Measurements from ENCODE around the gene CTNNA2.

Gene CTNNA2

DNA sequence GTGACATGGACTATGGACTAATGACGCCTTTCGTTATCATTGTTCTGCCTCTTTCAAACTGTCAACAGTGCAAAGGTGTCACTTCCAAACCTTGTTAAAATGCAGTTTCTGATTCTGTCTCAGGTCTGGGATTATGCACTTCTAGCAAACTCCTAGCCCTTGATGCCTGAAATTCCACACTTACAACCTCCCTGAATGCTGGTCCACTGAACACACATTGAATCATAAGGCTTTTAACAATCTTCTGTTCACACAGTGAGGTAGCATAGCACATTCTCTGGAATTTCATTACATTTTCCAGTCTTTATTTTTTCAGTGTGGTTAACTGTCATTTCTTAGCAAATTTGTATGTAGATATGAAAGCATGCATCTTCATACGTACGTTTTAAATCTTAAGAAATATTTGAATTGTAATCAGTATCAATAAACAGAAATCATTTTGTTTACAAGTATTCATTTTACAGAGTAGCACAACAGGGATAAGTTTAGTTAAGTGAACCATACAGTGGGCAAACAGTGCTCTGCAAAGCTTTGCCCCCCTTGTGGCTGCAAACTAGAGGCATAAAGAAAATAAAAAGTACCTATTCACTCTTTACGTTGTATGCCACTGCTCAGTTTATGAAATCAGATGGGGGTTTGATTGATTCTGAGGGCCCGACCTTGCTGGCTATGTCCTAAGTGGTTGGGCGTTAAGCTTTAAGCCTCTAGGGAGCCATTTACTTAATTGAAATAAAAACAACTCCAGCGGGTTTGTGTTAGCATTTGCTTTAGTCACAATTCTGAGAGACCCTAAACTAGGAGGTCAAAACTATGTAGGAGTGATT, 540.9 kb downstream of the CTNNA2 start:
- TF ChIP-seq ZFX (IDR thresholded peaks at IDR 0.05; ENCODE audit: borderline replicate concordance) = no peak
- TF ChIP-seq, protein P1, sequence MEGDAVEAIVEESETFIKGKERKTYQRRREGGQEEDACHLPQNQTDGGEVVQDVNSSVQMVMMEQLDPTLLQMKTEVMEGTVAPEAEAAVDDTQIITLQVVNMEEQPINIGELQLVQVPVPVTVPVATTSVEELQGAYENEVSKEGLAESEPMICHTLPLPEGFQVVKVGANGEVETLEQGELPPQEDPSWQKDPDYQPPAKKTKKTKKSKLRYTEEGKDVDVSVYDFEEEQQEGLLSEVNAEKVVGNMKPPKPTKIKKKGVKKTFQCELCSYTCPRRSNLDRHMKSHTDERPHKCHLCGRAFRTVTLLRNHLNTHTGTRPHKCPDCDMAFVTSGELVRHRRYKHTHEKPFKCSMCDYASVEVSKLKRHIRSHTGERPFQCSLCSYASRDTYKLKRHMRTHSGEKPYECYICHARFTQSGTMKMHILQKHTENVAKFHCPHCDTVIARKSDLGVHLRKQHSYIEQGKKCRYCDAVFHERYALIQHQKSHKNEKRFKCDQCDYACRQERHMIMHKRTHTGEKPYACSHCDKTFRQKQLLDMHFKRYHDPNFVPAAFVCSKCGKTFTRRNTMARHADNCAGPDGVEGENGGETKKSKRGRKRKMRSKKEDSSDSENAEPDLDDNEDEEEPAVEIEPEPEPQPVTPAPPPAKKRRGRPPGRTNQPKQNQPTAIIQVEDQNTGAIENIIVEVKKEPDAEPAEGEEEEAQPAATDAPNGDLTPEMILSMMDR (IDR thresholded peaks at IDR 0.05) = no peak

DNA sequence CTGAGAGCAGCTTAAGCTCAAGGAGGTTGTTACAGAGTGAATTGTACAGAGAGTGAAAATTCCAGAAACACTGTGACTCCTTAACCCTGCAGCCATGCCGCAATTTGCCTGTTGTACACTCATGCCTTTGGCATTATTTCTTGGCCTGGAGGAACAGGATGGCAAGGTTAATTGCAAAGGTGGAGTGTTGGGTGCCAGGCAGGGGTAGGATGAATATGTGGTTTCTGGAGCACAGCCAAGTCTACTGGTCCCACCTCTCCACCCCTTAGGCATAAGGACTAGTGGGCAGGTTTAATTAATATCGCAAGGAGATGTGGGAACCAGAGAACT, 541.5 kb downstream of the CTNNA2 start:
- H3K27ac ChIP-seq = no peak overlapping the region
- no peak for TF ChIP-seq ZFX (IDR thresholded peaks at IDR 0.05; ENCODE audit: borderline replicate concordance)
- TF ChIP-seq, protein P1 (IDR thresholded peaks at IDR 0.05) = no peak

More for the DNA sequence above, 540.9 kb downstream of the CTNNA2 start:
- H3K27ac ChIP-seq = no peak overlapping the region

DNA sequence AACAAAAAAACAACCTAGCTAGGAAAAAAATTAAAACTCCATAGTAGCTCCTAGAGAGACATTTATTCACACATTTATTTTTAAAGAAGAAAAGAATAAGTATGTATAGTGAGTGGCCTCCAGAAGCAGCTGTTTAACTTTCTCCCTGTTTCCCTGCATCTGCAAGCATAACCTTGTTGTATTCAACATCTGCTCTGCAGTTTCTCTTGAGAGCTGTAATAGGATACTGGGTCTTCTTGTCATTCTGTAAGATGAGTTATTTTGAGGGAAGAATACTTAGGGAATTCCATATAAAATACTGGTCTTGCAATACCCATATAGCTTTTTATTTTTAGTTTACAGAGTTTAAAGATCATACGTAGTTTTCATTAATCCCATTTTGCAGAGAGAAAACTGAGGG, 545.1 kb downstream of the CTNNA2 start:
- TF ChIP-seq, protein P1 (IDR thresholded peaks at IDR 0.05) = no peak
- no peak for TF ChIP-seq ZFX (IDR thresholded peaks at IDR 0.05; ENCODE audit: borderline replicate concordance)
- no peak overlapping the region for H3K27ac ChIP-seq

DNA sequence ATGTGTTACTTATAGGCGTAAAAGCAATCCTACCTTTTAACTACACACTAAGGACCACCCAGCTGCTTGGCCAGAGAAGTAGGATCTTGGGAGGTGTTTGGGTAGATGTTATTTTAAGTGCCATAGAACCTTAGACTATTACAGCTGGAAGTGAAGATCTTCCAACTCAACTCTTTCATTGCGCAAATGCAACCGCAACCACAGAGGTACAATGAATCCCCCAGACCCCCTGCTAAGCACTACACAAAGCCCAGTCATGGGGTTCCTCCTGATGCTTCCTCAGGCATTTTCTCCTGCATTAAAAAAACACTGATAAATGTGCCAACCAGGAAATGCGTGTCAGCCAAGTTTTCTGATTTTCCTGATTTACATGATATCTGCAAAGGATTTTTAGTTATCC, 545.7 kb downstream of the CTNNA2 start:
- TF ChIP-seq, protein P1 (IDR thresholded peaks at IDR 0.05) = no peak
- no peak for TF ChIP-seq ZFX (IDR thresholded peaks at IDR 0.05; ENCODE audit: borderline replicate concordance)
- no peak overlapping the region for H3K27ac ChIP-seq

DNA sequence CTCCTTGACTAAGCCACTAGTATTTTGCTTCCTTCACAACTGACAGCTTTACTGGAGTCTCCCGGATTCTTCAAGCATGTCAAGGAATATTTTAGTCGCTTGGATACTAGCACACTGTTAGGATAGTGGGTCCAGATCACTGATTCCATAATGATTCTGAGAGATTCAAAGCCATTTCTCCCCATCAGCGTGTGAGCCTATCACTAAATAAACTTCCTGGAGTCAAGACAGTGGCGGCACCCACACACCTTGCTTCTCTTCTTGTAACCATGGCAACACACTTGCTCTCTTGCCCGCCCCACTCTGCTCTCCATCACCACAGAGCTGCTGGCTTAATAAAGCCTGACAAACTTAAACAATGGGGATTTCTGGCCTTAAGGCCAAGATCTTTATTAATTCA, 546.6 kb downstream of the CTNNA2 start:
- TF ChIP-seq, protein P1 (IDR thresholded peaks at IDR 0.05) = no peak
- no peak for TF ChIP-seq ZFX (IDR thresholded peaks at IDR 0.05; ENCODE audit: borderline replicate concordance)
- no peak overlapping the region for H3K27ac ChIP-seq

DNA sequence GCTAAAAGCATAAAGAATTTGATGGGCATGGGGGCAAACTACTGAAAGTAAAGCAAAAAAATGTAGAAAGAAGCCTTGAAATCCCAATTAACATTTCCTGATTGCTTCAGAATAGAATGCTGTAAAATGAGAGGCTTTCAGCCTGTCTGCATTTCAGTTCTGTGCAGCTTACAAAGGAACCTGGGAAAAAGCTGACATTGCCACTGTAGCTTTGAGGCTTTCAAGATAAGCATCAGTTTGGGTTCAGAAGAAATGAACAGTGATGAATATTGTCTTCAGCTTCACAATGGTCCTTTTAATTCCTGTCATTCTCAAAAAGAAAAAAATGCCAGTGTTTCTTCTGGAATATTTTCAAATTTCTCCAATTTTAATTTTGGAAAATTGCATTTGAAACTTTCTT, 549.0 kb downstream of the CTNNA2 start:
- H3K27ac ChIP-seq = no peak overlapping the region
- no peak for TF ChIP-seq ZFX (IDR thresholded peaks at IDR 0.05; ENCODE audit: borderline replicate concordance)
- TF ChIP-seq, protein P1 (IDR thresholded peaks at IDR 0.05) = no peak

DNA sequence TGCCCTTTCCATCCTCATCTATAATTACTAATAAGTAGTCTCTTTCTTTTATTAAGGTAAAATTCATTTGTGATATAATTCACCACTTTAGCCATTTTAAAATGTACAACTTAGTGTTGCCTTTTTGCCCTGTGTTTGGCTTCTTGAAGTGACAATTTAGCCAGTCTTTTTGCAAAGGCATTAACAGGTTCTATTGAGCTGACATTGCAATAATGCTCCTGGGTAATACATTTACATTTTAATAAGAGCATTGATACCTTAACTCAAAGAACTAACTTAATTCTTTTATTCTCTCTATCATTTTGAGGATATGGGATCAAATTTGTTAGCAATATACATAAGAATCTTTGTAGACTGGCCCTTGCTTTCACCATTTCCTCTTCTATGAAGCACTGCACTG, 549.4 kb downstream of the CTNNA2 start:
- H3K27ac ChIP-seq = no peak overlapping the region
- no peak for TF ChIP-seq ZFX (IDR thresholded peaks at IDR 0.05; ENCODE audit: borderline replicate concordance)
- TF ChIP-seq, protein P1 (IDR thresholded peaks at IDR 0.05) = no peak

Data from 22Rv1 (cell line).